HuH-7.5 (cell line): Measurements from ENCODE around the gene TXN2.

Experiments
- DNase-seq: peaks from one replicate; pipeline ENCODE4 v3.0.0; 2011; ENCODE audit warnings: low spot score

Gene TXN2

DNA sequence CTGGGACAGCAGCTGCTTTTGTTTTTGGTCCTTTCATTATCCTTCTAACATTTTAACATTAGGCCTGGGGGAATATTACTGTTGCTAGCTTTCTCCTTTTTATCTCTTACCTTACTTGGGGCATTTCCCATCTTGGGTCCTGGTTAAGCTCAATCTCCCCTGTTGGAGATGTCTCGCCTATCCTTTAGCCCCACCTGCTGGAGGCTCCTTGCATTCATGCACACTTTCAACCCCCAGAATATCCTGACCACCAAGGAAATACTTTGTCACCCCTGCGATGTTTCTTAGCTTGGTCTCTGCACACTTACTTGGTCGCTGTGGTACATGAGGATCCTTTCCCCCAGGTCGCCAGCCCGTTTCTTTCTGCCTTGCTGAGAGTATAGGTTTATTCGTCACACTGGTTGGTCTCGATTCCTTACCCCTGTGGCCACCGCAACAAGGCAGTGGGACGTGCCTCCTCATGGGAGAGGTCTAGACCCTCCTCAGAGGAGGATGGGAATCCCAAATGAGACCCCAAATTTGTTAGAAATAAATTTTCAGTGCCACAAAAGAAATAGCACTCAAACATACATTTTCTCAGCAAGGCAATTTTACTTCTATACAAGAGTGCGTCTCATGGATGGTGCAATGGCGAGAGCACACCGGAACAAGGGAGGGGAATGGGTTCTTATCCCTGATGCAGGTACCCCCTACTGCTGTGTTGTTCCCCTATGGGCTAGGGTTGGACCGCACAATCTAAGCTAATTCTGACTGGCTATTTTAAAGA lies 5.4 kb upstream of the TXN2 start:
- DNase-seq, result no peak

DNA sequence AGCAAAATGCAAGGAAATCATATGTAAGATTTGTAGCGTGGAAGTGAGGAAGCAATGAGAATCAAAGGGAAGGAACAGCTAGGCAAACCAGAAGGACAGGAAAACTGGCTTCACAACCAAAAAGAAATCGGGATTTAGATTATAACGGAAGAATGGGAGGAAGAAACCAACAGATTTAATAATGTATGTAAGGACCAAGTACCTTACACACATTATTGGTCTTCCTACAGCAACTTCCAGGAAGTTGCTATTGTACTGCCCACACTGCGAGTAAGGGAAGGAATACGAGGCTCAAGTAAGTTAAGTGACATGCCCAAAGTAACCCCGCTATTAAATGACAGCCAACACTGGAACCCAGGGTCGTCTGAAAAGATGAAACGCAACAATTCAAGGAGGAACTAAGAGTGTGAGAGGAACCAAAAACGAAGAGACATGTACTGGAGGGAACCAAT lies 473 bp downstream of the TXN2 start:
- DNase-seq, result no peak

DNA sequence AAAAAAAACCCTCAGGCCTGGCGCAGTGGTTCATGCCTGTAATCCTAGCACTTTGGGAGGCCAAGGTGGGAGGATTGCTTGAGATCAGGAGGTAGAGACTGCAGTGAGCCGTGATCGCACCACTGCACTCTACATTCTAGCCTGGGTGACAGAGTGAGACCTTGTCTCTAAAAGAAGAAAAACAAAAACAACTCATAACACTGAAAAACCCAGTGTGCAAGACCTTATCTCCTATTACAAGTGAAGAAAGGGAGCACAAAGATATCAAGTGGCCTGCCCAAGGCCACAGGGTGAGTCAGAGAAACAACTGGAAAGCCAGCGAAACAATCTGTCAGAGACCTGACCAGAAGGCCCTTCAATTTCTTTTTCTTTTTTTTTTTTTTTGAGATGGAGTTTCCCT lies 2.5 kb downstream of the TXN2 start:
- no peak for DNase-seq

GRCh38 chr22:36475341-36475740 lies 6.1 kb downstream of the TXN2 start:
- no peak for DNase-seq

- DNase-seq, result no peak
Observed at GRCh38 chr22:36472689-36473088, 8.8 kb downstream of the TXN2 start.

DNA sequence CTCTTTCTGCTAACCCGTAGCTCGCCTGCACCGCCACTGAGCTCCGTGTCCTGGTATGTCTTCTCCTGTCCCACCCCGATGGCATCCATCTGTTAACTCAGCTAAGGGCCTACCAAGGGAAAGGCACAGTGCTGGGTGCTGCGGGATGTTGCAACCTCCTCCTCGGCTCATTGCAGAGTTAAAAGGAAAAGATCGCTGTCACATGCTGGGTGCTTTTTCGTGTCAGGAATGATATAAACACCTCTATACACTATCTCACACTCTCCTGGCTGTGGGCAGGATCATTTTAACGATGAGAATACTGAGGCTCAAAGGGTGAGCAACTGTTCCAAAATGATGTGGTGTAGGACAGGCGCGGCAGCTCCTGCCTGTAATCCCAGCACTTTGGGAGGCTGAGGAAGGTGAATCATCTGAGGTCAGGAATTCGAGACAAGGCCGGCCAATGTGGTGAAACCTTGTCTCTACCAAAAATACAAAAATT lies 10.1 kb downstream of the TXN2 start:
- no peak for DNase-seq

DNA sequence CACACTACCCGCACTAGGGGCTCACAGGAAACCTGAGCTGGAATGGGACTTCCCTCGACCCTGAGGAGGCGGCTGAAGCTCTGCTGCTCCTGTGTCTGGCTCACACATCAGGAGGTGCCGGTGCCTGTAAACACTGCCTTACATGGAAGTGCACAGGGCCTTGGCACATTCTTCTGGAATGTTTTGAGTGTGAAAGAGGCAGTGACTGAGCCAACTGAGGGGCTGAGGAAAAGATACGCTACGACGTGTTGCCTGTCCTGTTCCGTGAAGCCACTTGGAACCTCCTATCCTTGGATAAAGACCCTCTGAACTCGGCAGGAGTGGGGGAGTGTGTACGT lies 10.5 kb downstream of the TXN2 start:
- DNase-seq, result no peak

GRCh38 chr22:36470162-36470993 lies 11.1 kb downstream of the TXN2 start:
- DNase-seq, result peak; percentile 70

GRCh38 chr22:36469094-36469710 lies 12.2 kb downstream of the TXN2 start:
- no peak for DNase-seq

GRCh38 chr22:36467946-36468345 lies 13.5 kb downstream of the TXN2 start:
- no peak for DNase-seq

GRCh38 chr22:36467042-36467810 lies 14.2 kb downstream of the TXN2 start:
- no peak for DNase-seq

GRCh38 chr22:36466258-36466657 lies 15.2 kb downstream of the TXN2 start:
- no peak for DNase-seq

- no peak for DNase-seq
Observed at GRCh38 chr22:36465232-36466021, 16.0 kb downstream of the TXN2 start.

DNA sequence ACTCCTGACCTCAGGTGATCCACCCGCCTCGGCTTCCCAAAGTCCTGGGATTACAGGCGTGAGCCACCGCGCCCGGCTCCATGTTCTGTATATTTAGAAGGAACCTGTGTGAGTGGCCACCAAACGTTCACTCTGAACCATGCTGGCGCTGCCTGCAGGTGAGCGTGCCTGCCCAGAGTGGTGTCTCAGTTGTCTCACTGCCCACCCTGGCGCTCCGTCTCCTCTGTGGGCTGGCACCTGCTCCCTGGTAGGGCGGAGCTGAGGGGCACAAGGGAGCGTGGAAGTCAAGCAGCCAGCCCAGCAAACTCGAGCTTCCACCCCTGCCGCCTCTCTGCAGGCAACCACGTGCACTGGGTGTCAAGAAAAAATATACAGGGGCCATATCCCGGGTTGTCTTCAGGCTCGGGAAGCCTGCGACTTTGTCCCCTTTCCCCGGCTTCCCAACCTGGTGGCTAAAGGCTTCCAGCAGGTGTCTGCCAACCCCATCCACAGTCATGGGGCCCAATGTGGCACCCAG lies 16.7 kb downstream of the TXN2 start:
- DNase-seq, result no peak

GRCh38 chr22:36463783-36464184 lies 17.7 kb downstream of the TXN2 start:
- DNase-seq, result no peak

GRCh38 chr22:36461665-36462649 lies 19.5 kb downstream of the TXN2 start:
- DNase-seq, result peak; percentile 70

DNA sequence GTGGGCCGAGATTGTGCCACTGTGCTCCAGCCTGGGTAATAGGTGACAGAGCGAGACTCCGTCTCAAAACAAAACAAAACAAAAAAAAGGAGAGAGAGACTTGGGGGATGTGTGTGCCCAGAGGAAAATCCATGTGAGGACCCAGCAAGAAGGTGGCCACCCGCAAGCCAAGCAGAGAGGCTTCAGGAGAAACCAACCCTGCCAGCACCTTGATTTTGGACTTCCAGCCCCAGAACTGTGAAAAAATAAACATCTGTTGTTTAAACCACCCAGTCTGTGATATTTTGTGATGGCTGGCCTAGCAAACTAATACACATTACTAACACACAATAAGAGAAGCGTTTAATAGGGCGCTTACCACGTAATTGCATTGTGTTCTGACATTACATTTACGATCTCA lies 21.2 kb downstream of the TXN2 start:
- DNase-seq, result no peak

GRCh38 chr22:36457688-36458450 lies 23.6 kb downstream of the TXN2 start:
- DNase-seq, result no peak

DNA sequence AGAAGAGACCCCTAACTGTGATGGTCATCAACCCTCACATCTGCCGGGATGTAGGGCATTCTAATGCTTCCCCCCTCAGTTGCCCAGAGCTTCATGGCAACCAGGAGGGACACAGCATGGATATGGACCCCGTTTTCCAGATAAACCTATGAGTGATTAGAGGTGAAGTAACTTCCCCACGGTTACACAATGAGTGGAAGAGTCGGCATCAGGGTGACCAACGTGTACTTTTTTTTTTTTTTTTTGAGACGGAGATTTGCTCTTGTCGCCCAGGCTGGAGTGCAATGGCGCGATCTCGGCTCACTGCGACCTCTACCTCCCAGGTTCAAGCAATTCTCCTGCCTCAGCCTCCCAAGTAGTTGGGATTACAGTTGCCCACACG lies 25.0 kb downstream of the TXN2 start:
- DNase-seq, result no peak
